ENCODE measurements around the gene ST6GAL2.

ST6GAL2 gene

GRCh38 chr2:106863387-106863786, 22.6 kb downstream of the ST6GAL2 start:
- FAIRE-seq = no peak

GRCh38 chr2:106859498-106859897, 26.5 kb downstream of the ST6GAL2 start:
- FAIRE-seq = no peak

- no peak for FAIRE-seq
Observed at GRCh38 chr2:106858810-106859209, 27.2 kb downstream of the ST6GAL2 start.

- FAIRE-seq = no peak
Observed at GRCh38 chr2:106857882-106858478, 28.0 kb downstream of the ST6GAL2 start.

GRCh38 chr2:106853631-106854030, 32.3 kb downstream of the ST6GAL2 start:
- FAIRE-seq = no peak

GRCh38 chr2:106851881-106852501, 34.0 kb downstream of the ST6GAL2 start:
- no peak for FAIRE-seq

- no peak for FAIRE-seq
Observed at GRCh38 chr2:106851087-106851874, 34.7 kb downstream of the ST6GAL2 start.

GRCh38 chr2:106849253-106849652, 36.7 kb downstream of the ST6GAL2 start:
- FAIRE-seq = no peak

- FAIRE-seq = no peak
Observed at GRCh38 chr2:106847366-106847765, 38.6 kb downstream of the ST6GAL2 start.

- FAIRE-seq = no peak
Observed at GRCh38 chr2:106845716-106846115, 40.3 kb downstream of the ST6GAL2 start.

- no peak for FAIRE-seq
Observed at GRCh38 chr2:106843910-106844250, 42.1 kb downstream of the ST6GAL2 start.

- no peak for FAIRE-seq
Observed at GRCh38 chr2:106843001-106843909, 42.7 kb downstream of the ST6GAL2 start.

GRCh38 chr2:106841886-106842645, 43.9 kb downstream of the ST6GAL2 start:
- no peak for FAIRE-seq

- FAIRE-seq = no peak
Observed at GRCh38 chr2:106840818-106841217, 45.1 kb downstream of the ST6GAL2 start.

- no peak for FAIRE-seq
Observed at GRCh38 chr2:106839849-106840595, 45.9 kb downstream of the ST6GAL2 start.

- FAIRE-seq = no peak
Observed at GRCh38 chr2:106833256-106833655, 52.7 kb downstream of the ST6GAL2 start.

- no peak for FAIRE-seq
Observed at GRCh38 chr2:106831816-106832569, 54.0 kb downstream of the ST6GAL2 start.

GRCh38 chr2:106831241-106831640, 54.7 kb downstream of the ST6GAL2 start:
- no peak for FAIRE-seq

- FAIRE-seq = no peak
Observed at GRCh38 chr2:106830191-106830590, 55.8 kb downstream of the ST6GAL2 start.

GRCh38 chr2:106828119-106828518, 57.8 kb downstream of the ST6GAL2 start:
- FAIRE-seq = no peak

GRCh38 chr2:106827158-106827557, 58.8 kb downstream of the ST6GAL2 start:
- no peak for FAIRE-seq
